ENCODE results near the gene SLC25A27.

The SLC25A27 gene

DNA sequence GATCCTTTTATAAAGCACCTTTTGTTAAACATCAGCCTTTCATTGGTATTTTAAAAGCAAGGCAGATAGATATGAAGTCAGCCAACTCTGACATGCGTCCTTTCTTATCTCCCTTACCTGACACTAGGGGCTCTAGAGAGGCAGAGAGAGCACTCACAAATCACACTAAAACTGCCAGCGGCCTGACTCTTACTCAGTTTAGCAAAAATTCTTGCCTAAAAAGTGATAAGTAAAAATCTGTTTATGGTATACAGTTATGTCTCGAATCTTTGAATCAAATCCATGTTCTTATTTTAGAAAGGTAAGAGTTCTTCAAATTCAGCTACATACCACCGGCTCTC lies 24.5 kb downstream of the SLC25A27 start:
- Histone ChIP-seq H3K4me1 (ENCODE audit: control insufficient read depth, insufficient read depth, low read length) (no peaks in the 10 kb centered on the region), H3K27ac (ENCODE audit: extremely low read depth, low read depth, low read length) (no peak overlapping the region), H3K36me3 (ENCODE audit: control insufficient read depth in 2 of 2, insufficient read depth in 1 of 2, low read length in 2 of 2) (peaks cover 0 to 13% of the 10 kb centered on the region in 2 experiments; a peak in 2 of 3 replicates), H3K9me3 (ENCODE audit: control insufficient read depth, insufficient read depth, low read depth, low read length) (no peaks in the 10 kb centered on the region), H3K4me3 (ENCODE audit: low read depth, low read length) (no peak overlapping the region)
- POLR2A ChIA-PET, result no interaction called here
- TF ChIP-seq ZNF394 (tag by site-specific recombination; IDR thresholded peaks at IDR 0.05; ENCODE audit: borderline replicate concordance) (no peak), ZNF16 (tag by site-specific recombination; IDR thresholded peaks at IDR 0.05; ENCODE audit: low read depth) (no peak), ZNF24 (tag by site-specific recombination; IDR thresholded peaks at IDR 0.05) (no peak), REPIN1 (tag by site-specific recombination; IDR thresholded peaks at IDR 0.05; ENCODE audit: low read depth) (no peak), ZNF2 (tag by site-specific recombination; IDR thresholded peaks at IDR 0.05) (no peak), ZBTB20 (tag by site-specific recombination; IDR thresholded peaks at IDR 0.05) (no peak), MYNN (tag by site-specific recombination; IDR thresholded peaks at IDR 0.05; ENCODE audit: borderline replicate concordance) (no peak), ZNF391 (tag by site-specific recombination; IDR thresholded peaks at IDR 0.05; ENCODE audit: borderline replicate concordance, low read depth) (no peak)
- TF ChIP-seq, protein P1, sequence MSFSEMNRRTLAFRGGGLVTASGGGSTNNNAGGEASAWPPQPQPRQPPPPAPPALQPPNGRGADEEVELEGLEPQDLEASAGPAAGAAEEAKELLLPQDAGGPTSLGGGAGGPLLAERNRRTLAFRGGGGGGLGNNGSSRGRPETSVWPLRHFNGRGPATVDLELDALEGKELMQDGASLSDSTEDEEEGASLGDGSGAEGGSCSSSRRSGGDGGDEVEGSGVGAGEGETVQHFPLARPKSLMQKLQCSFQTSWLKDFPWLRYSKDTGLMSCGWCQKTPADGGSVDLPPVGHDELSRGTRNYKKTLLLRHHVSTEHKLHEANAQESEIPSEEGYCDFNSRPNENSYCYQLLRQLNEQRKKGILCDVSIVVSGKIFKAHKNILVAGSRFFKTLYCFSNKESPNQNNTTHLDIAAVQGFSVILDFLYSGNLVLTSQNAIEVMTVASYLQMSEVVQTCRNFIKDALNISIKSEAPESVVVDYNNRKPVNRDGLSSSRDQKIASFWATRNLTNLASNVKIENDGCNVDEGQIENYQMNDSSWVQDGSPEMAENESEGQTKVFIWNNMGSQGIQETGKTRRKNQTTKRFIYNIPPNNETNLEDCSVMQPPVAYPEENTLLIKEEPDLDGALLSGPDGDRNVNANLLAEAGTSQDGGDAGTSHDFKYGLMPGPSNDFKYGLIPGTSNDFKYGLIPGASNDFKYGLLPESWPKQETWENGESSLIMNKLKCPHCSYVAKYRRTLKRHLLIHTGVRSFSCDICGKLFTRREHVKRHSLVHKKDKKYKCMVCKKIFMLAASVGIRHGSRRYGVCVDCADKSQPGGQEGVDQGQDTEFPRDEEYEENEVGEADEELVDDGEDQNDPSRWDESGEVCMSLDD (tag by site-specific recombination; IDR thresholded peaks at IDR 0.05), result no peak
- TF ChIP-seq, protein P2, sequence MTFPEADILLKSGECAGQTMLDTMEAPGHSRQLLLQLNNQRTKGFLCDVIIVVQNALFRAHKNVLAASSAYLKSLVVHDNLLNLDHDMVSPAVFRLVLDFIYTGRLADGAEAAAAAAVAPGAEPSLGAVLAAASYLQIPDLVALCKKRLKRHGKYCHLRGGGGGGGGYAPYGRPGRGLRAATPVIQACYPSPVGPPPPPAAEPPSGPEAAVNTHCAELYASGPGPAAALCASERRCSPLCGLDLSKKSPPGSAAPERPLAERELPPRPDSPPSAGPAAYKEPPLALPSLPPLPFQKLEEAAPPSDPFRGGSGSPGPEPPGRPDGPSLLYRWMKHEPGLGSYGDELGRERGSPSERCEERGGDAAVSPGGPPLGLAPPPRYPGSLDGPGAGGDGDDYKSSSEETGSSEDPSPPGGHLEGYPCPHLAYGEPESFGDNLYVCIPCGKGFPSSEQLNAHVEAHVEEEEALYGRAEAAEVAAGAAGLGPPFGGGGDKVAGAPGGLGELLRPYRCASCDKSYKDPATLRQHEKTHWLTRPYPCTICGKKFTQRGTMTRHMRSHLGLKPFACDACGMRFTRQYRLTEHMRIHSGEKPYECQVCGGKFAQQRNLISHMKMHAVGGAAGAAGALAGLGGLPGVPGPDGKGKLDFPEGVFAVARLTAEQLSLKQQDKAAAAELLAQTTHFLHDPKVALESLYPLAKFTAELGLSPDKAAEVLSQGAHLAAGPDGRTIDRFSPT (tag by site-specific recombination; IDR thresholded peaks at IDR 0.05), result no peak
- CTCF ChIA-PET, result interaction anchor here (0.7 to 1.6 kb wide), 8 partner anchors 7 to 1057 kb away, joined by 3 to 8 read pairs (median 4); no protein-coding TSS in a partner anchor

DNA sequence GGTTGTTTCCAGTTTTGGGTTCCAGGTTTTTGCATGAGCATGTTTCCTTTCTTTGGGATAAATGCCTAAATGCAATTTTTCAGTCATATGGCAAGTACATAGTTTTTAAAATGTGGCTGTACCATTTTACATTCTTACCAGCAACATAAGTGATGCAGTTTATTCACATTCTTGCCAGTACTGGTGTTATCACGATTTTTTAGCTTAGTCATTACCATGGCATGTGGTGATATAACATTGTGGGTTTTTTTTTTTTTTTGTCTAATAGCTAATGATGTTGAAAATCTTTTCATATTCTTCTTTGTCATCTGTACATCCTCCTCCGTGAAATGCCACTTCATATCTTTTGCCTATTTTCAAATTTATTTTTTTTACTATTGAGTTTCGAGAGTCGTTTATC lies 32.0 kb downstream of the SLC25A27 start:
- no peak overlapping the region for H3K27ac ChIP-seq (ENCODE audit: extremely low read depth, low read depth, low read length)
- ChIA-PET POLR2A (no interaction called here), CTCF (interaction anchor here (1.2 kb wide), 1 partner anchor 9 kb away, joined by 4 read pairs; no protein-coding TSS in a partner anchor)
- H3K4me1 ChIP-seq (ENCODE audit: control insufficient read depth, insufficient read depth, low read length), result no peaks in the 10 kb centered on the region
- no peak overlapping the region for H3K4me3 ChIP-seq (ENCODE audit: low read depth, low read length)
- no peaks in the 10 kb centered on the region; a peak in 1 of 3 replicates for H3K36me3 ChIP-seq (ENCODE audit: control insufficient read depth in 2 of 2, insufficient read depth in 1 of 2, low read length in 2 of 2)
- no peaks in the 10 kb centered on the region for H3K9me3 ChIP-seq (ENCODE audit: control insufficient read depth, insufficient read depth, low read depth, low read length)
- TF ChIP-seq ZNF155 (tag by site-specific recombination; IDR thresholded peaks at IDR 0.05), result no peak
- no peak for TF ChIP-seq ZNF843 (tag by site-specific recombination; IDR thresholded peaks at IDR 0.05)
- no peak for TF ChIP-seq ZNF311 (tag by site-specific recombination; IDR thresholded peaks at IDR 0.05; ENCODE audit: borderline replicate concordance)
- TF ChIP-seq, protein P3, sequence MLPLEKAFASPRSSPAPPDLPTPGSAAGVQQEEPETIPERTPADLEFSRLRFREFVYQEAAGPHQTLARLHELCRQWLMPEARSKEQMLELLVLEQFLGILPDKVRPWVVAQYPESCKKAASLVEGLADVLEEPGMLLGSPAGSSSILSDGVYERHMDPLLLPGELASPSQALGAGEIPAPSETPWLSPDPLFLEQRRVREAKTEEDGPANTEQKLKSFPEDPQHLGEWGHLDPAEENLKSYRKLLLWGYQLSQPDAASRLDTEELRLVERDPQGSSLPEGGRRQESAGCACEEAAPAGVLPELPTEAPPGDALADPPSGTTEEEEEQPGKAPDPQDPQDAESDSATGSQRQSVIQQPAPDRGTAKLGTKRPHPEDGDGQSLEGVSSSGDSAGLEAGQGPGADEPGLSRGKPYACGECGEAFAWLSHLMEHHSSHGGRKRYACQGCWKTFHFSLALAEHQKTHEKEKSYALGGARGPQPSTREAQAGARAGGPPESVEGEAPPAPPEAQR (tag by site-specific recombination; IDR thresholded peaks at IDR 0.05), result no peak
- TF ChIP-seq, protein P4, sequence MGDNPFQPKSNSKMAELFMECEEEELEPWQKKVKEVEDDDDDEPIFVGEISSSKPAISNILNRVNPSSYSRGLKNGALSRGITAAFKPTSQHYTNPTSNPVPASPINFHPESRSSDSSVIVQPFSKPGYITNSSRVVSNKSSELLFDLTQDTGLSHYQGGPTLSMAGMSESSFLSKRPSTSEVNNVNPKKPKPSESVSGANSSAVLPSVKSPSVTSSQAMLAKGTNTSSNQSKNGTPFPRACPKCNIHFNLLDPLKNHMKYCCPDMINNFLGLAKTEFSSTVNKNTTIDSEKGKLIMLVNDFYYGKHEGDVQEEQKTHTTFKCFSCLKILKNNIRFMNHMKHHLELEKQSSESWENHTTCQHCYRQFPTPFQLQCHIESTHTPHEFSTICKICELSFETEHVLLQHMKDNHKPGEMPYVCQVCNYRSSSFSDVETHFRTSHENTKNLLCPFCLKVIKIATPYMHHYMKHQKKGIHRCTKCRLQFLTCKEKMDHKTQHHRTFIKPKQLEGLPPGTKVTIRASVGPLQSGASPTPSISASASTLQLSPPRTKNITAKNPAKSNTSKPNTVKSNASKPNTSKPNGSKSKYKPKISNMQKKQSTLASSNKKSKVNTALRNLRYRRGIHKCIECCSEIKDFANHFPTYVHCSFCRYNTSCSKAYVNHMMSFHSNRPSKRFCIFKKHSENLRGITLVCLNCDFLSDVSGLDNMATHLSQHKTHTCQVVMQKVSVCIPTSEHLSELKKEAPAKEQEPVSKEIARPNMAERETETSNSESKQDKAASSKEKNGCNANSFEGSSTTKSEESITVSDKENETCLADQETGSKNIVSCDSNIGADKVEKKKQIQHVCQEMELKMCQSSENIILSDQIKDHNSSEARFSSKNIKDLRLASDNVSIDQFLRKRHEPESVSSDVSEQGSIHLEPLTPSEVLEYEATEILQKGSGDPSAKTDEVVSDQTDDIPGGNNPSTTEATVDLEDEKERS (tag by site-specific recombination; IDR thresholded peaks at IDR 0.05), result no peak
- TF ChIP-seq ZNF23 (tag by site-specific recombination; IDR thresholded peaks at IDR 0.05; ENCODE audit: borderline replicate concordance), result no peak
- TF ChIP-seq, protein P5, sequence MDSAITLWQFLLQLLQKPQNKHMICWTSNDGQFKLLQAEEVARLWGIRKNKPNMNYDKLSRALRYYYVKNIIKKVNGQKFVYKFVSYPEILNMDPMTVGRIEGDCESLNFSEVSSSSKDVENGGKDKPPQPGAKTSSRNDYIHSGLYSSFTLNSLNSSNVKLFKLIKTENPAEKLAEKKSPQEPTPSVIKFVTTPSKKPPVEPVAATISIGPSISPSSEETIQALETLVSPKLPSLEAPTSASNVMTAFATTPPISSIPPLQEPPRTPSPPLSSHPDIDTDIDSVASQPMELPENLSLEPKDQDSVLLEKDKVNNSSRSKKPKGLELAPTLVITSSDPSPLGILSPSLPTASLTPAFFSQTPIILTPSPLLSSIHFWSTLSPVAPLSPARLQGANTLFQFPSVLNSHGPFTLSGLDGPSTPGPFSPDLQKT (IDR thresholded peaks at IDR 0.05; ENCODE audit: borderline replicate concordance, low read depth, low read length), result no peak
- TF ChIP-seq ZNF561 (tag by site-specific recombination; IDR thresholded peaks at IDR 0.05; ENCODE audit: borderline replicate concordance), result no peak
- no peak for TF ChIP-seq ZNF19 (tag by site-specific recombination; IDR thresholded peaks at IDR 0.05; ENCODE audit: low read depth)
- TF ChIP-seq, protein P6, sequence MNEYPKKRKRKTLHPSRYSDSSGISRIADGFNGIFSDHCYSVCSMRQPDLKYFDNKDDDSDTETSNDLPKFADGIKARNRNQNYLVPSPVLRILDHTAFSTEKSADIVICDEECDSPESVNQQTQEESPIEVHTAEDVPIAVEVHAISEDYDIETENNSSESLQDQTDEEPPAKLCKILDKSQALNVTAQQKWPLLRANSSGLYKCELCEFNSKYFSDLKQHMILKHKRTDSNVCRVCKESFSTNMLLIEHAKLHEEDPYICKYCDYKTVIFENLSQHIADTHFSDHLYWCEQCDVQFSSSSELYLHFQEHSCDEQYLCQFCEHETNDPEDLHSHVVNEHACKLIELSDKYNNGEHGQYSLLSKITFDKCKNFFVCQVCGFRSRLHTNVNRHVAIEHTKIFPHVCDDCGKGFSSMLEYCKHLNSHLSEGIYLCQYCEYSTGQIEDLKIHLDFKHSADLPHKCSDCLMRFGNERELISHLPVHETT (tag by site-specific recombination; IDR thresholded peaks at IDR 0.05), result no peak
- no peak for TF ChIP-seq ZNF394 (tag by site-specific recombination; IDR thresholded peaks at IDR 0.05; ENCODE audit: borderline replicate concordance)
- TF ChIP-seq HOXC10 (CRISPR knock-in tag; IDR thresholded peaks at IDR 0.05), result no peak
